A673 (cell line): Measurements from ENCODE around the gene SPIRE1.

Experiments
- CTCF ChIP-seq: fragments of 300-800, 200-600 bp; sonication (generic); conservative IDR thresholded peaks from 2 replicates; pipeline ENCODE4 v1.5.1; 2017; ENCODE audit warnings: low read depth, mild to moderate bottlenecking, antibody characterized with exemption, low read length, moderate library complexity, mixed read lengths
- EZH2 ChIP-seq: fragments of 200-600 bp; sonication (generic); IDR thresholded peaks from 2 replicates; pipeline ENCODE4 v1.6.1; 2017; ENCODE audit warnings: borderline replicate concordance, low read depth, mild to moderate bottlenecking, mixed read lengths, antibody characterized with exemption, low read length; ENCODE audit not compliant: poor library complexity, severe bottlenecking

GRCh38 chr18:12586956-12587355, 71.0 kb downstream of the SPIRE1 start:
- no peak for TF ChIP-seq CTCF
- no peak for TF ChIP-seq EZH2
